CMK (cell line): ENCODE measurements around the gene OR4C11.

Experiments used
- DNase-seq: peaks from one replicate; pipeline ENCODE4 v3.0.0-alpha.2; 2010; ENCODE audit warnings: low read depth

OR4C11 gene

DNA sequence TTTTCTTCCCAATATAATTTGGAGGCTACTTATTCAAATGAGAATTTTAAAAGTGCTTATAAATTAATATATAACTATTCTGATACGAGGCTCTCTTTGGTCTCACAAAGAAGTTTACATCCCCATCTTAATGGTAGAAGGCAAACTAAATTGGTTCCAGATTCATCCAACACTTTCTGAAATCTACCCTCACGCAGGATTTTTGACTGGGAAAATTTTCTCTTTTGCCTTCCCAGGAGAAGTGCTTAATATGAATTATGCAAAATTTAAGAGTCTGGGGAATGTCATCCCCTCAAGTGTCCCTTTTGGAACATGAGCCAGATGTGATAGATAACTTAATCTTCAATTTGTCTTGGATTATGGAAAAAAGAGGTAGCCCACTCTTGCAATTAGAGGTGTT is at the start of gene OR4C11:
OR4C11 (minus strand) TSS at position 101 of the 400 bp plus-strand sequence. CDS start 3,272 bp downstream, outside the sequence.
- DNase-seq, result no peak

- no peak for DNase-seq
Measured at GRCh38 chr11:55655096-55655495, 47.7 kb upstream of the OR4C11 start.

- DNase-seq, result no peak
Measured at GRCh38 chr11:55652560-55652959, 45.1 kb upstream of the OR4C11 start.

DNA sequence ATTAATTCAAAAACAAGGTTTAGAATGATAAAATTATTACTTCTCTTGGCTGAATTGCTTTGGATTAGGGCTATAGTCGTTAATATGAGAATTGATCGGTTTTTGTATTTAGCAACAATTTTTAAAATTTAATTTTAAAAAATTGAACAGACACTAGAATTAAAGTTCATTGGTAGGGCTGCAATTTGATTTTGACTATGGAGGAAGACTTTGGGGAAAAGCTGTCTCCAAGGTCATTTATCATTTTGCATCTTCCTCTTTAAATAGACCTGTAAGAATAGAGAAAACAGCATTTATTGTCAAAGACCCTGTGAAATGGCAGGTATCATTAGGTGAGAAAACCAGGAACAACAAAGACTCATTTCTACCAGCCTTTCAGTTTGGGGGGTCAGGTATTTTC is 40.6 kb upstream of the OR4C11 start, which contains the start of gene OR4S2:
OR4S2 (plus strand) TSS at position 301 of the 400 bp plus-strand sequence. CDS start 2,577 bp downstream, outside the sequence.
- DNase-seq, result no peak

DNA sequence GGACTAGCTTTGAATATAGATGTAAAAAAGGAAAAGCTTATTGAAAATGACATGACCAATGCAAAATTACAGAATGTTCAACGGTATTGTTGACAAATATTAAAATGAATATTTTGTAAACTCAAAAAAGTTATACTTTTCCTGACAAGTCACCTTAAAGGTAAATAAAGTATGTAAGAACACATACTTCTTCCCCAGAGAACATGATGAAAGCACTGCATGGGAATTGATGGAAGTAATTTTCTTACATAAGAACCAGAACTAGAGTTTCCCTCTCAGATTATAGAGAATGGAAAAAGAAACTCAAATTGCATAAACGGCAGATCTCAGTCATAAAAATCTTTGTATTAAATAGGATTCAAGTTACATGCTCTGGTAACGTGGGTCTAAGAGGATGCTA is 27.4 kb upstream of the OR4C11 start, which contains the start of gene OR4P4:
OR4P4 (plus strand) TSS at position 301 of the 400 bp plus-strand sequence.
- no peak for DNase-seq

GRCh38 chr11:55624531-55624930 is 17.1 kb upstream of the OR4C11 start:
- DNase-seq, result no peak

DNA sequence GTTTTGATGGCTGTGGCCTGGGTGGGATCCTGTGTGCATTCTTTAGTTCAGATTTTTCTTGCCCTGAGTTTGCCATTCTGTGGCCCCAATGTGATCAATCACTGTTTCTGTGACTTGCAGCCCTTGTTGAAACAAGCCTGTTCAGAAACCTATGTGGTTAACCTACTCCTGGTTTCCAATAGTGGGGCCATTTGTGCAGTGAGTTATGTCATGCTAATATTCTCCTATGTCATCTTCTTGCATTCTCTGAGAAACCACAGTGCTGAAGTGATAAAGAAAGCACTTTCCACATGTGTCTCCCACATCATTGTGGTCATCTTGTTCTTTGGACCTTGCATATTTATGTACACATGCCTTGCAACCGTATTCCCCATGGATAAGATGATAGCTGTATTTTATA is 34.9 kb downstream of the OR4C11 start:
- DNase-seq, result no peak

GRCh38 chr11:55571828-55572227 is 35.6 kb downstream of the OR4C11 start, which contains the start of gene OR4C16:
Gene OR4C16 (plus strand): TSS chr11:55572128. CDS start chr11:55572128, 0 bp downstream.
- no peak for DNase-seq

GRCh38 chr11:55554169-55554568 is 53.3 kb downstream of the OR4C11 start, which contains the start of gene OR4C15:
Gene OR4C15 (plus strand): TSS chr11:55554469. CDS start chr11:55554469, 0 bp downstream.
- DNase-seq, result no peak
